A549 (cell line): ENCODE measurements around the gene MFAP1.

Experiments used
- BHLHE40 ChIP-seq: IDR thresholded peaks from 2 replicates; pipeline ENCODE4 v1.6.1; 2012; ENCODE audit warnings: low read depth, low read length, inconsistent platforms
- CTCF ChIP-seq: fragments of >200 bp; sonication (Bioruptor Twin); formaldehyde crosslinking; IDR thresholded peaks from 3 replicates; pipeline ENCODE4 v1.5.1; 2016
- MAZ ChIP-seq: fragments of 150-350 bp; IDR thresholded peaks from 2 replicates; pipeline ENCODE4 v1.6.1; 2014; ENCODE audit warnings: antibody characterized with exemption, low read depth, low read length, borderline replicate concordance
- POLR2A ChIP-seq: IDR thresholded peaks from 2 replicates; pipeline ENCODE4 v1.6.1; 2012; ENCODE audit warnings: mild to moderate bottlenecking, low read length

DNA sequence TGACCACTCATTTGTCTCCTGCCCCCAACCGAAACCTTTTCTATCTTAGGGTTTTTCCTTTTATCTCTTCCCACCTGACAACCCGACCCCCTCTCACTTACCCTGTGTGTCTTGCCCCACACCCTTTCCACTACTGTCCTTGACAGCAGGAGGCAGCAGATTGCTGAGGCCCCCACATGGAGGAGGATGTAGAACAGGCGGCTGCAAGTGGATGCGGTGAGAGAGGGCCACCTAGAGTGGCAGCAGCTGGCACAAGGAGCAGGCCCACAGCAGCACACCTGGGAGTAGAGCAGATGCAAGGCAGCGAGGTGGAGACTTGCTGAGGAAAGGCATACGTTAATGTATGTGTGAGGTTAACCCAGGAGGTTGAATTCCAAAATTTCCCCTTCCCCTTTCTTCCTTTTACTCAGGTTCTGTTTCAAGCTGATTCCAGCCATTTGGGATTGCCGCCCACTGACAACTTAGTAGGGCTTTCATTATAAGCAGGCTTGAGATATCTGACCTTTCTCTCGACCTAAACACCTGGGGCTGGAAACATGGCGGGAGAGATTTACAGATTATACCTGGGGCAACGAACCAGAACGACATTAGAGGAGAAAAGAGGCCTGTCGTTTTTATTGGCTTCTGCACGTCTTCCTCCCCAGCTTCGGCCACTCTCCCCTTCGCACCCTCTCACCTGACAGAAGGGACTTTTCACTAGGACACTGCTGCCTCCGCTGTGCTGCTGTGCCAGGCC lies 25.1 kb downstream of the MFAP1 start:
- TF ChIP-seq POLR2A (no peak), BHLHE40 (no peak), CTCF (no peak), MAZ (no peak)
